HepG2 (cell line): ENCODE results near the gene RABGGTA. TPM values are rescaled to one million over a fixed set of nuclear protein-coding genes. Genes with fewer than 3 reads are reported as not detected.

Experiments
- ERF ChIP-seq: IDR thresholded peaks from 2 replicates; pipeline ENCODE4 v1.6.1; 2018; ENCODE audit warnings: missing biosample characterization, missing genetic modification reagents
- MIER2 ChIP-seq: IDR thresholded peaks from 2 replicates; pipeline ENCODE4 v1.6.1; 2016; ENCODE audit warnings: missing biosample characterization, missing genetic modification reagents
- PAF1 ChIP-seq: IDR thresholded peaks from 2 replicates; pipeline ENCODE4 v1.6.1; 2016; ENCODE audit warnings: missing genetic modification reagents, missing compliant biosample characterization
- PPARG ChIP-seq: conservative IDR thresholded peaks from 2 replicates; pipeline ENCODE4 v1.6.1; 2016; ENCODE audit warnings: missing biosample characterization, missing genetic modification reagents
- REXO4 ChIP-seq: sonication (generic); formaldehyde crosslinking; IDR thresholded peaks from 2 replicates; pipeline ENCODE4 v1.8.0; 2022; ENCODE audit warnings: missing genetic modification reagents, mild to moderate bottlenecking, borderline replicate concordance
- RNF2 ChIP-seq: fragments of 450-650 bp; conservative IDR thresholded peaks from 2 replicates; pipeline ENCODE4 v1.6.1; 2016; ENCODE audit warnings: low read depth
- YEATS2 ChIP-seq: sonication (generic); formaldehyde crosslinking; IDR thresholded peaks from 2 replicates; pipeline ENCODE4 v1.4.0; 2020; ENCODE audit warnings: missing genetic modification reagents, borderline replicate concordance
- ZNF17 ChIP-seq: sonication (generic); formaldehyde crosslinking; IDR thresholded peaks from 2 replicates; pipeline ENCODE4 v1.5.0; 2020; ENCODE audit warnings: mild to moderate bottlenecking, missing genetic modification reagents
- ZNF234 ChIP-seq: sonication (generic); formaldehyde crosslinking; conservative IDR thresholded peaks from 2 replicates; pipeline ENCODE4 v1.5.1; 2020; ENCODE audit warnings: mild to moderate bottlenecking, missing genetic modification reagents
- ZNF562 ChIP-seq: sonication (generic); formaldehyde crosslinking; IDR thresholded peaks from 2 replicates; pipeline ENCODE4 v1.8.0; 2022; ENCODE audit warnings: missing genetic modification reagents, borderline replicate concordance
- ZNF7 ChIP-seq: IDR thresholded peaks from 2 replicates; pipeline ENCODE4 v1.6.1; 2016; ENCODE audit warnings: missing biosample characterization, missing genetic modification reagents
- ZNF782 ChIP-seq: sonication (generic); formaldehyde crosslinking; IDR thresholded peaks from 2 replicates; pipeline ENCODE4 v1.4.0; 2020; ENCODE audit warnings: missing genetic modification reagents, mild to moderate bottlenecking, borderline replicate concordance
- polyA plus RNA-seq, 8 experiments: library from polyadenylated mRNA; depleted of rRNA in 3 of 8; stranded (reverse) in 7 of 8; unstranded in 1 of 8; fragments of >200 nt; fragmentation: Illumina TruSeq in 4 of 8; extraction: Trizol in 4 of 8; gene quantifications; 2 replicates each; pipeline versions ENCODE4 v1.2.1 to v1.2.3, GENCODE V29; 2011 to 2016; ENCODE audit warnings: low read depth in 4 of 8, missing spikeins in 1 of 8, mixed read lengths in 1 of 8; ENCODE audit not compliant: insufficient read depth in 1 of 8
- total RNA-seq, 5 experiments: library from RNA; depleted of rRNA; stranded (reverse); fragments of >200 nt; fragmentation: Illumina TruSeq; extraction: Trizol; gene quantifications; 2 replicates each; pipeline ENCODE4 v1.2.3, GENCODE V29; 2016; ENCODE audit warnings: low read depth in 1 of 5
- TF ChIP-seq, protein P1 (sequence below): sonication (generic); formaldehyde crosslinking; IDR thresholded peaks from 2 replicates; pipeline ENCODE4 v1.4.0; 2020; ENCODE audit warnings: missing genetic modification reagents
- TF ChIP-seq, protein P2 (sequence below): sonication (generic); formaldehyde crosslinking; IDR thresholded peaks from 2 replicates; pipeline ENCODE4 v1.4.0; 2020; ENCODE audit warnings: mild to moderate bottlenecking, missing genetic modification reagents
- TF ChIP-seq, protein P3 (sequence below): fragments of 450-650 bp; IDR thresholded peaks from 2 replicates; pipeline ENCODE4 v1.6.1; 2017; ENCODE audit warnings: mild to moderate bottlenecking
- TF ChIP-seq, protein P4 (sequence below): sonication (generic); formaldehyde crosslinking; IDR thresholded peaks from 2 replicates; pipeline ENCODE4 v1.4.0; 2020; ENCODE audit warnings: missing genetic modification reagents

RABGGTA gene
- total and polyA plus RNA-seq, 2 of the 13 experiments (the other 11 are each of a cell fraction or from before 2014, with no cell fraction given), result 57.9 to 90.8 TPM

DNA sequence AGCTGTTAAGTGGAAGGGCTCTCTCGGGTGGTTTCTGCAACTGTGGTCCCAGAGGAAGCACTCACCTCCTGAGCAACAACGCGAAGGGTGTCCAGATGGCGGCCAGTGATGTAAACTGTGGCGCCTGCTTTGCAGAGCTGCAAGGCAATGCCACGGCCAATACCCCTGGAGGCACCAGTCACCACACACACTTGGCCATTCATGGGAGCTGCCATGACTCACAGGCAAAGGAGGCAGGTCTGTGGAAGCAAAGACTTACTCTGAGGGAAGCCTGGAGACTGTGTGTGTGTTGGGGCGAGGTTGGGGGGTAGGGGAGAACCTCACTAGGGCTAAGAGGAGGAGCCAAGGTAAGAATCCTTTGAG lies 27.5 kb upstream of the RABGGTA start (continued):
- TF ChIP-seq, protein P1, sequence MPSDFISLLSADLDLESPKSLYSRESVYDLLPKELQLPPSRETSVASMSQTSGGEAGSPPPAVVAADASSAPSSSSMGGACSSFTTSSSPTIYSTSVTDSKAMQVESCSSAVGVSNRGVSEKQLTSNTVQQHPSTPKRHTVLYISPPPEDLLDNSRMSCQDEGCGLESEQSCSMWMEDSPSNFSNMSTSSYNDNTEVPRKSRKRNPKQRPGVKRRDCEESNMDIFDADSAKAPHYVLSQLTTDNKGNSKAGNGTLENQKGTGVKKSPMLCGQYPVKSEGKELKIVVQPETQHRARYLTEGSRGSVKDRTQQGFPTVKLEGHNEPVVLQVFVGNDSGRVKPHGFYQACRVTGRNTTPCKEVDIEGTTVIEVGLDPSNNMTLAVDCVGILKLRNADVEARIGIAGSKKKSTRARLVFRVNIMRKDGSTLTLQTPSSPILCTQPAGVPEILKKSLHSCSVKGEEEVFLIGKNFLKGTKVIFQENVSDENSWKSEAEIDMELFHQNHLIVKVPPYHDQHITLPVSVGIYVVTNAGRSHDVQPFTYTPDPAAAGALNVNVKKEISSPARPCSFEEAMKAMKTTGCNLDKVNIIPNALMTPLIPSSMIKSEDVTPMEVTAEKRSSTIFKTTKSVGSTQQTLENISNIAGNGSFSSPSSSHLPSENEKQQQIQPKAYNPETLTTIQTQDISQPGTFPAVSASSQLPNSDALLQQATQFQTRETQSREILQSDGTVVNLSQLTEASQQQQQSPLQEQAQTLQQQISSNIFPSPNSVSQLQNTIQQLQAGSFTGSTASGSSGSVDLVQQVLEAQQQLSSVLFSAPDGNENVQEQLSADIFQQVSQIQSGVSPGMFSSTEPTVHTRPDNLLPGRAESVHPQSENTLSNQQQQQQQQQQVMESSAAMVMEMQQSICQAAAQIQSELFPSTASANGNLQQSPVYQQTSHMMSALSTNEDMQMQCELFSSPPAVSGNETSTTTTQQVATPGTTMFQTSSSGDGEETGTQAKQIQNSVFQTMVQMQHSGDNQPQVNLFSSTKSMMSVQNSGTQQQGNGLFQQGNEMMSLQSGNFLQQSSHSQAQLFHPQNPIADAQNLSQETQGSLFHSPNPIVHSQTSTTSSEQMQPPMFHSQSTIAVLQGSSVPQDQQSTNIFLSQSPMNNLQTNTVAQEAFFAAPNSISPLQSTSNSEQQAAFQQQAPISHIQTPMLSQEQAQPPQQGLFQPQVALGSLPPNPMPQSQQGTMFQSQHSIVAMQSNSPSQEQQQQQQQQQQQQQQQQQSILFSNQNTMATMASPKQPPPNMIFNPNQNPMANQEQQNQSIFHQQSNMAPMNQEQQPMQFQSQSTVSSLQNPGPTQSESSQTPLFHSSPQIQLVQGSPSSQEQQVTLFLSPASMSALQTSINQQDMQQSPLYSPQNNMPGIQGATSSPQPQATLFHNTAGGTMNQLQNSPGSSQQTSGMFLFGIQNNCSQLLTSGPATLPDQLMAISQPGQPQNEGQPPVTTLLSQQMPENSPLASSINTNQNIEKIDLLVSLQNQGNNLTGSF (CRISPR knock-in tag), result no peak
- TF ChIP-seq REXO4 (CRISPR knock-in tag) (no peak), ZNF782 (CRISPR knock-in tag) (peak; percentile 19; the same call in 1 of the 2 replicates), MIER2 (CRISPR knock-in tag) (no peak), ZNF7 (CRISPR knock-in tag) (peak; percentile 20; the same call in 1 of the 2 replicates), ZNF17 (CRISPR knock-in tag) (no peak), ZNF234 (no peak), PPARG (CRISPR knock-in tag) (no peak), ERF (CRISPR knock-in tag) (no peak), RNF2 (no peak), ZNF562 (CRISPR knock-in tag) (no peak), PAF1 (no peak), YEATS2 (CRISPR knock-in tag) (no peak)
- TF ChIP-seq, protein P2, sequence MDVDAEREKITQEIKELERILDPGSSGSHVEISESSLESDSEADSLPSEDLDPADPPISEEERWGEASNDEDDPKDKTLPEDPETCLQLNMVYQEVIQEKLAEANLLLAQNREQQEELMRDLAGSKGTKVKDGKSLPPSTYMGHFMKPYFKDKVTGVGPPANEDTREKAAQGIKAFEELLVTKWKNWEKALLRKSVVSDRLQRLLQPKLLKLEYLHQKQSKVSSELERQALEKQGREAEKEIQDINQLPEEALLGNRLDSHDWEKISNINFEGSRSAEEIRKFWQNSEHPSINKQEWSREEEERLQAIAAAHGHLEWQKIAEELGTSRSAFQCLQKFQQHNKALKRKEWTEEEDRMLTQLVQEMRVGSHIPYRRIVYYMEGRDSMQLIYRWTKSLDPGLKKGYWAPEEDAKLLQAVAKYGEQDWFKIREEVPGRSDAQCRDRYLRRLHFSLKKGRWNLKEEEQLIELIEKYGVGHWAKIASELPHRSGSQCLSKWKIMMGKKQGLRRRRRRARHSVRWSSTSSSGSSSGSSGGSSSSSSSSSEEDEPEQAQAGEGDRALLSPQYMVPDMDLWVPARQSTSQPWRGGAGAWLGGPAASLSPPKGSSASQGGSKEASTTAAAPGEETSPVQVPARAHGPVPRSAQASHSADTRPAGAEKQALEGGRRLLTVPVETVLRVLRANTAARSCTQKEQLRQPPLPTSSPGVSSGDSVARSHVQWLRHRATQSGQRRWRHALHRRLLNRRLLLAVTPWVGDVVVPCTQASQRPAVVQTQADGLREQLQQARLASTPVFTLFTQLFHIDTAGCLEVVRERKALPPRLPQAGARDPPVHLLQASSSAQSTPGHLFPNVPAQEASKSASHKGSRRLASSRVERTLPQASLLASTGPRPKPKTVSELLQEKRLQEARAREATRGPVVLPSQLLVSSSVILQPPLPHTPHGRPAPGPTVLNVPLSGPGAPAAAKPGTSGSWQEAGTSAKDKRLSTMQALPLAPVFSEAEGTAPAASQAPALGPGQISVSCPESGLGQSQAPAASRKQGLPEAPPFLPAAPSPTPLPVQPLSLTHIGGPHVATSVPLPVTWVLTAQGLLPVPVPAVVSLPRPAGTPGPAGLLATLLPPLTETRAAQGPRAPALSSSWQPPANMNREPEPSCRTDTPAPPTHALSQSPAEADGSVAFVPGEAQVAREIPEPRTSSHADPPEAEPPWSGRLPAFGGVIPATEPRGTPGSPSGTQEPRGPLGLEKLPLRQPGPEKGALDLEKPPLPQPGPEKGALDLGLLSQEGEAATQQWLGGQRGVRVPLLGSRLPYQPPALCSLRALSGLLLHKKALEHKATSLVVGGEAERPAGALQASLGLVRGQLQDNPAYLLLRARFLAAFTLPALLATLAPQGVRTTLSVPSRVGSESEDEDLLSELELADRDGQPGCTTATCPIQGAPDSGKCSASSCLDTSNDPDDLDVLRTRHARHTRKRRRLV (CRISPR knock-in tag), result no peak
- TF ChIP-seq, protein P3, sequence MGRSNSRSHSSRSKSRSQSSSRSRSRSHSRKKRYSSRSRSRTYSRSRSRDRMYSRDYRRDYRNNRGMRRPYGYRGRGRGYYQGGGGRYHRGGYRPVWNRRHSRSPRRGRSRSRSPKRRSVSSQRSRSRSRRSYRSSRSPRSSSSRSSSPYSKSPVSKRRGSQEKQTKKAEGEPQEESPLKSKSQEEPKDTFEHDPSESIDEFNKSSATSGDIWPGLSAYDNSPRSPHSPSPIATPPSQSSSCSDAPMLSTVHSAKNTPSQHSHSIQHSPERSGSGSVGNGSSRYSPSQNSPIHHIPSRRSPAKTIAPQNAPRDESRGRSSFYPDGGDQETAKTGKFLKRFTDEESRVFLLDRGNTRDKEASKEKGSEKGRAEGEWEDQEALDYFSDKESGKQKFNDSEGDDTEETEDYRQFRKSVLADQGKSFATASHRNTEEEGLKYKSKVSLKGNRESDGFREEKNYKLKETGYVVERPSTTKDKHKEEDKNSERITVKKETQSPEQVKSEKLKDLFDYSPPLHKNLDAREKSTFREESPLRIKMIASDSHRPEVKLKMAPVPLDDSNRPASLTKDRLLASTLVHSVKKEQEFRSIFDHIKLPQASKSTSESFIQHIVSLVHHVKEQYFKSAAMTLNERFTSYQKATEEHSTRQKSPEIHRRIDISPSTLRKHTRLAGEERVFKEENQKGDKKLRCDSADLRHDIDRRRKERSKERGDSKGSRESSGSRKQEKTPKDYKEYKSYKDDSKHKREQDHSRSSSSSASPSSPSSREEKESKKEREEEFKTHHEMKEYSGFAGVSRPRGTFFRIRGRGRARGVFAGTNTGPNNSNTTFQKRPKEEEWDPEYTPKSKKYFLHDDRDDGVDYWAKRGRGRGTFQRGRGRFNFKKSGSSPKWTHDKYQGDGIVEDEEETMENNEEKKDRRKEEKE, result no peak
- TF ChIP-seq, protein P4, sequence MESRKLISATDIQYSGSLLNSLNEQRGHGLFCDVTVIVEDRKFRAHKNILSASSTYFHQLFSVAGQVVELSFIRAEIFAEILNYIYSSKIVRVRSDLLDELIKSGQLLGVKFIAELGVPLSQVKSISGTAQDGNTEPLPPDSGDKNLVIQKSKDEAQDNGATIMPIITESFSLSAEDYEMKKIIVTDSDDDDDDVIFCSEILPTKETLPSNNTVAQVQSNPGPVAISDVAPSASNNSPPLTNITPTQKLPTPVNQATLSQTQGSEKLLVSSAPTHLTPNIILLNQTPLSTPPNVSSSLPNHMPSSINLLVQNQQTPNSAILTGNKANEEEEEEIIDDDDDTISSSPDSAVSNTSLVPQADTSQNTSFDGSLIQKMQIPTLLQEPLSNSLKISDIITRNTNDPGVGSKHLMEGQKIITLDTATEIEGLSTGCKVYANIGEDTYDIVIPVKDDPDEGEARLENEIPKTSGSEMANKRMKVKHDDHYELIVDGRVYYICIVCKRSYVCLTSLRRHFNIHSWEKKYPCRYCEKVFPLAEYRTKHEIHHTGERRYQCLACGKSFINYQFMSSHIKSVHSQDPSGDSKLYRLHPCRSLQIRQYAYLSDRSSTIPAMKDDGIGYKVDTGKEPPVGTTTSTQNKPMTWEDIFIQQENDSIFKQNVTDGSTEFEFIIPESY, result peak; percentile 86
